ENCODE results near the gene SMAD3. TPM values are rescaled to one million over a fixed set of nuclear protein-coding genes. Genes with fewer than 3 reads are reported as not detected.
A peak's percentile ranks its signal among the peaks of the same experiment; 100 is the strongest.
"Not testable (repeated sequence)": the region's sequence is repeated elsewhere in the genome, so short reads cannot be mapped to it uniquely, and the experiment has no call there.

SMAD3 gene
- total RNA-seq, 2 experiments from 2014 or later, result 35.1 to 39.2 TPM

- Mint-ChIP-seq H3K36me3 (ENCODE audit: low read depth) (peaks cover 22% of the 10 kb centered on the region), H3K4me3 (peak overlapping the region; percentile 95), H3K4me1 (ENCODE audit: low read depth) (peaks cover 60% of the 10 kb centered on the region), H3K27ac (peak overlapping the region; percentile 91), H3K9me3 (no peaks in the 10 kb centered on the region), H3K27me3 (ENCODE audit: low read depth) (peaks cover 15% of the 10 kb centered on the region)
- intact Hi-C loops (cut with micrococcal nuclease), result loop anchor here (1.0 to 5.0 kb wide), 8 partner anchors 8 to 769 kb away; no protein-coding TSS in a partner anchor
- CTCF ChIA-PET, result interaction anchor here (1.5 to 4.4 kb wide), 5 partner anchors 12 to 33 kb away, joined by 5 to 21 read pairs (median 13); no protein-coding TSS in a partner anchor
- DNase-seq, result peak; percentile 57
Observed at GRCh38 chr15:67067930-67068551, 2.6 kb downstream of the SMAD3 start.

GRCh38 chr15:67068710-67069400 lies 3.5 kb downstream of the SMAD3 start:
- no peaks in the 10 kb centered on the region for H3K9me3 Mint-ChIP-seq
- H3K27me3 Mint-ChIP-seq (ENCODE audit: low read depth), result peaks cover 8% of the 10 kb centered on the region
- H3K4me1 Mint-ChIP-seq (ENCODE audit: low read depth), result peaks cover 60% of the 10 kb centered on the region
- peak overlapping the region; percentile 95 for H3K4me3 Mint-ChIP-seq
- intact Hi-C loops (cut with micrococcal nuclease), result loop anchor here (1.0 to 5.0 kb wide), 8 partner anchors 7 to 768 kb away; no protein-coding TSS in a partner anchor
- peak overlapping the region; percentile 91 for H3K27ac Mint-ChIP-seq
- H3K36me3 Mint-ChIP-seq (ENCODE audit: low read depth), result peaks cover 22% of the 10 kb centered on the region
- DNase-seq, result peak; percentile 55
- CTCF ChIA-PET, result interaction anchor here (0.5 to 4.4 kb wide), 12 partner anchors 12 to 139 kb away, joined by 3 to 21 read pairs (median 5); no protein-coding TSS in a partner anchor

GRCh38 chr15:67070150-67070549 lies 4.7 kb downstream of the SMAD3 start:
- Mint-ChIP-seq H3K4me3 (no peak overlapping the region), H3K36me3 (ENCODE audit: low read depth) (peaks cover 24% of the 10 kb centered on the region), H3K27me3 (ENCODE audit: low read depth) (no peaks in the 10 kb centered on the region), H3K4me1 (ENCODE audit: low read depth) (peaks cover 64% of the 10 kb centered on the region), H3K27ac (no peak overlapping the region), H3K9me3 (no peaks in the 10 kb centered on the region)
- DNase-seq, result no peak
- CTCF ChIA-PET, result interaction anchor here (1.4 to 4.4 kb wide), 5 partner anchors 10 to 123 kb away, joined by 5 to 21 read pairs (median 11); no protein-coding TSS in a partner anchor
- intact Hi-C loops (cut with micrococcal nuclease), result no loop called here

- Mint-ChIP-seq H3K4me3 (no peak overlapping the region), H3K36me3 (ENCODE audit: low read depth) (peaks cover 26% of the 10 kb centered on the region), H3K9me3 (no peaks in the 10 kb centered on the region), H3K27ac (no peak overlapping the region), H3K4me1 (ENCODE audit: low read depth) (peaks cover 73% of the 10 kb centered on the region), H3K27me3 (ENCODE audit: low read depth) (no peaks in the 10 kb centered on the region)
- CTCF ChIA-PET, result interaction anchor here (1.2 to 4.4 kb wide), 5 partner anchors 9 to 124 kb away, joined by 3 to 21 read pairs (median 5); no protein-coding TSS in a partner anchor
- no peak for DNase-seq
- intact Hi-C loops (cut with micrococcal nuclease), result no loop called here
Observed at GRCh38 chr15:67070892-67071664, 5.7 kb downstream of the SMAD3 start.

- Mint-ChIP-seq H3K4me1 (ENCODE audit: low read depth) (peaks cover 80% of the 10 kb centered on the region), H3K4me3 (no peak overlapping the region), H3K27ac (no peak overlapping the region), H3K27me3 (ENCODE audit: low read depth) (no peaks in the 10 kb centered on the region), H3K36me3 (ENCODE audit: low read depth) (peaks cover 21% of the 10 kb centered on the region), H3K9me3 (no peaks in the 10 kb centered on the region)
- DNase-seq, result no peak
- CTCF ChIA-PET, result interaction anchor here (0.6 to 4.4 kb wide), 5 partner anchors 12 to 70 kb away, joined by 3 to 21 read pairs (median 3); no protein-coding TSS in a partner anchor
- intact Hi-C loops (cut with micrococcal nuclease), result no loop called here
Observed at GRCh38 chr15:67072442-67072841, 7.0 kb downstream of the SMAD3 start.

GRCh38 chr15:67072958-67073357 lies 7.6 kb downstream of the SMAD3 start:
- Mint-ChIP-seq H3K36me3 (ENCODE audit: low read depth) (peaks cover 18% of the 10 kb centered on the region), H3K27ac (no peak overlapping the region), H3K9me3 (no peaks in the 10 kb centered on the region), H3K27me3 (ENCODE audit: low read depth) (no peaks in the 10 kb centered on the region), H3K4me1 (ENCODE audit: low read depth) (peaks cover 79% of the 10 kb centered on the region), H3K4me3 (no peak overlapping the region)
- intact Hi-C loops (cut with micrococcal nuclease), result no loop called here
- DNase-seq, result no peak
- CTCF ChIA-PET, result interaction anchor here (0.6 kb wide), 1 partner anchor 69 kb away, joined by 3 read pairs; no protein-coding TSS in a partner anchor

- H3K36me3 Mint-ChIP-seq (ENCODE audit: low read depth), result peaks cover 18% of the 10 kb centered on the region
- peak overlapping the region; percentile 64 for H3K27ac Mint-ChIP-seq
- H3K4me1 Mint-ChIP-seq (ENCODE audit: low read depth), result peaks cover 65% of the 10 kb centered on the region
Observed at GRCh38 chr15:67074886-67075229, 9.5 kb downstream of the SMAD3 start.

GRCh38 chr15:67075555-67076135 lies 10.2 kb downstream of the SMAD3 start:
- CTCF ChIA-PET, result interaction anchor here (1.5 kb wide), 1 partner anchor 10 kb away, joined by 3 read pairs; no protein-coding TSS in a partner anchor
- peaks cover 15% of the 10 kb centered on the region for H3K36me3 Mint-ChIP-seq (ENCODE audit: low read depth)
- intact Hi-C loops (cut with micrococcal nuclease), result loop anchor here (1.0 kb wide), 1 partner anchor 7 kb away; no protein-coding TSS in a partner anchor
- not testable (repeated sequence) for H3K27me3 Mint-ChIP-seq (ENCODE audit: low read depth); H3K9me3 Mint-ChIP-seq; DNase-seq; H3K4me3 Mint-ChIP-seq
- peak overlapping the region; percentile 84 for H3K27ac Mint-ChIP-seq
- H3K4me1 Mint-ChIP-seq (ENCODE audit: low read depth), result peaks cover 67% of the 10 kb centered on the region

More at GRCh38 chr15:67074886-67075229, 9.5 kb downstream of the SMAD3 start:
- Mint-ChIP-seq H3K27me3 (ENCODE audit: low read depth) (no peaks in the 10 kb centered on the region), H3K9me3 (no peaks in the 10 kb centered on the region), H3K4me3 (peak overlapping the region; percentile 41)
- CTCF ChIA-PET, result interaction anchor here (0.9 kb wide), 1 partner anchor 128 kb away, joined by 3 read pairs; no protein-coding TSS in a partner anchor
- no peak for DNase-seq
- intact Hi-C loops (cut with micrococcal nuclease), result no loop called here

GRCh38 chr15:67076147-67076843 lies 10.9 kb downstream of the SMAD3 start:
- peaks cover 70% of the 10 kb centered on the region for H3K4me1 Mint-ChIP-seq (ENCODE audit: low read depth)
- peak overlapping the region; percentile 84 for H3K27ac Mint-ChIP-seq
- H3K36me3 Mint-ChIP-seq (ENCODE audit: low read depth), result peaks cover 11% of the 10 kb centered on the region
- intact Hi-C loops (cut with micrococcal nuclease), result loop anchor here (1.0 kb wide), 1 partner anchor 8 kb away; no protein-coding TSS in a partner anchor
- DNase-seq, result peak; percentile 89
- CTCF ChIA-PET, result interaction anchor here (1.0 to 1.5 kb wide), 2 partner anchors 10 to 26 kb away, joined by 3 read pairs; no protein-coding TSS in a partner anchor
- no peaks in the 10 kb centered on the region for H3K27me3 Mint-ChIP-seq (ENCODE audit: low read depth)
- H3K9me3 Mint-ChIP-seq, result no peaks in the 10 kb centered on the region
- no peak overlapping the region for H3K4me3 Mint-ChIP-seq

GRCh38 chr15:67077641-67078215 lies 12.3 kb downstream of the SMAD3 start:
- Mint-ChIP-seq H3K9me3 (peaks cover 3% of the 10 kb centered on the region), H3K36me3 (ENCODE audit: low read depth) (peaks cover 15% of the 10 kb centered on the region), H3K4me3 (no peak overlapping the region), H3K27me3 (ENCODE audit: low read depth) (no peaks in the 10 kb centered on the region), H3K4me1 (ENCODE audit: low read depth) (peaks cover 77% of the 10 kb centered on the region), H3K27ac (no peak overlapping the region)
- CTCF ChIA-PET, result no interaction called here
- DNase-seq, result no peak
- intact Hi-C loops (cut with micrococcal nuclease), result no loop called here

- Mint-ChIP-seq H3K36me3 (ENCODE audit: low read depth) (peaks cover 13% of the 10 kb centered on the region), H3K9me3 (peaks cover 3% of the 10 kb centered on the region), H3K4me1 (ENCODE audit: low read depth) (peaks cover 79% of the 10 kb centered on the region), H3K27ac (no peak overlapping the region), H3K4me3 (no peak overlapping the region), H3K27me3 (ENCODE audit: low read depth) (no peaks in the 10 kb centered on the region)
- no peak for DNase-seq
- CTCF ChIA-PET, result interaction anchor here (1.3 to 2.8 kb wide), 5 partner anchors 8 to 161 kb away, joined by 3 to 13 read pairs (median 8); no protein-coding TSS in a partner anchor
- intact Hi-C loops (cut with micrococcal nuclease), result no loop called here
Observed at GRCh38 chr15:67079361-67079760, 14.0 kb downstream of the SMAD3 start.
